Osteocyte (in vitro differentiated cells): Measurements from ENCODE around the gene TRIO. TPM values are rescaled to one million over a fixed set of nuclear protein-coding genes. Genes with fewer than 3 reads are reported as not detected.
A peak's percentile ranks its signal among the peaks of the same experiment; 100 is the strongest.

Experiments used
- DNase-seq: peaks from one replicate; pipeline ENCODE4 v3.0.0; 2021; ENCODE audit warnings: mixed read lengths; ENCODE audit not compliant: unreplicated experiment; ENCODE audit errors: extremely low spot score
- H3K27ac Mint-ChIP-seq: one replicate; pipeline ENCODE4 v1.8.0; 2021; ENCODE audit warnings: mild to moderate bottlenecking, mixed read lengths; ENCODE audit not compliant: unreplicated experiment
- H3K27me3 Mint-ChIP-seq: one replicate; pipeline ENCODE4 v1.8.0; 2021; ENCODE audit warnings: mixed read lengths; ENCODE audit not compliant: unreplicated experiment
- H3K36me3 Mint-ChIP-seq: one replicate; pipeline ENCODE4 v1.8.0; 2021; ENCODE audit warnings: mixed read lengths; ENCODE audit not compliant: unreplicated experiment
- H3K4me1 Mint-ChIP-seq: one replicate; pipeline ENCODE4 v1.8.0; 2021; ENCODE audit warnings: mixed read lengths; ENCODE audit not compliant: unreplicated experiment
- H3K4me3 Mint-ChIP-seq: one replicate; pipeline ENCODE4 v1.8.0; 2021; ENCODE audit warnings: mild to moderate bottlenecking, moderate library complexity, mixed read lengths; ENCODE audit not compliant: unreplicated experiment
- H3K9me3 Mint-ChIP-seq: one replicate; pipeline ENCODE4 v1.8.0; 2021; ENCODE audit warnings: mixed read lengths; ENCODE audit not compliant: unreplicated experiment
- total RNA-seq: library from RNA; stranded (reverse); gene quantifications from 2 replicates; pipeline ENCODE4 v1.2.1, GENCODE V29; 2021
- TF ChIP-seq, protein P1 (sequence below): fragments of 200-600 bp; sonication (generic); IDR thresholded peaks from 2 replicates; pipeline ENCODE4 v1.5.0; 2021; ENCODE audit warnings: antibody characterized with exemption, mild to moderate bottlenecking, moderate library complexity

The TRIO gene
- total RNA-seq, 1 donor from 2014 or later, result 336 TPM

DNA sequence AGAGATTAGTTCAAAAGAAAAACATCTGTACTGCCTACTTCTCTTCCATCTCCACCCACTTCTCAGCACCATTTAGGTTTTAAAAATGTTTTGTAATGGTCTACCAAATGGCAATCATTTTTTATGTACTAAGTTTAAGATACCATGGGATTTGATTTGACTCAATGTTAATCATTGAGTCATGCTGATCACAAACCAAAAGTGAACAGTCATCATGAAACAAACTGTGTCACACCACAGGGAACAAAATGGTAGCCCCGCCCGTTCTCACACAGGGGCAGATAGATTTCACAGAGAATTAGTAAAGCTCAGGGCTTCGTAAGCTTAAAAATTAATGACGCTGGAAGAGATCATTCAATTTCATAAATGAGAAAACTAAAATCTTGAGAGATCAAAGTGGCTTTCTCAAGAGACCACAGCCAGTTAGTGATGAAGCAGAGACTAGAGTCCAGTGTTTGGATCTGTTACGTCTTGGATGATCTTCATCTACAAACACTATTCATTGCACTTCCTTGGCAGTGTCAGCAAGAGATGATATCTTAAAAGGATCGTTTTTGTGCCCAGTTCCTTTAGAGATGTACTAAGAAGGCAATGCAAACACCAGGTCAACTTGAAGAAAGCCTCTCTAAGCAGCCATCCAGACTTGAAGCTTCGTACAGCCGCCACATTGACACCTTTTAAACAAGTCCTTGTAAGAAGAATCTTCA lies 33.9 kb upstream of the TRIO start:
- Mint-ChIP-seq H3K4me1 (peaks cover 31% of the 10 kb centered on the region), H3K4me3 (no peak overlapping the region), H3K9me3 (no peaks in the 10 kb centered on the region), H3K36me3 (no peaks in the 10 kb centered on the region), H3K27ac (peak overlapping the region; percentile 2), H3K27me3 (no peaks in the 10 kb centered on the region)
- TF ChIP-seq, protein P1, sequence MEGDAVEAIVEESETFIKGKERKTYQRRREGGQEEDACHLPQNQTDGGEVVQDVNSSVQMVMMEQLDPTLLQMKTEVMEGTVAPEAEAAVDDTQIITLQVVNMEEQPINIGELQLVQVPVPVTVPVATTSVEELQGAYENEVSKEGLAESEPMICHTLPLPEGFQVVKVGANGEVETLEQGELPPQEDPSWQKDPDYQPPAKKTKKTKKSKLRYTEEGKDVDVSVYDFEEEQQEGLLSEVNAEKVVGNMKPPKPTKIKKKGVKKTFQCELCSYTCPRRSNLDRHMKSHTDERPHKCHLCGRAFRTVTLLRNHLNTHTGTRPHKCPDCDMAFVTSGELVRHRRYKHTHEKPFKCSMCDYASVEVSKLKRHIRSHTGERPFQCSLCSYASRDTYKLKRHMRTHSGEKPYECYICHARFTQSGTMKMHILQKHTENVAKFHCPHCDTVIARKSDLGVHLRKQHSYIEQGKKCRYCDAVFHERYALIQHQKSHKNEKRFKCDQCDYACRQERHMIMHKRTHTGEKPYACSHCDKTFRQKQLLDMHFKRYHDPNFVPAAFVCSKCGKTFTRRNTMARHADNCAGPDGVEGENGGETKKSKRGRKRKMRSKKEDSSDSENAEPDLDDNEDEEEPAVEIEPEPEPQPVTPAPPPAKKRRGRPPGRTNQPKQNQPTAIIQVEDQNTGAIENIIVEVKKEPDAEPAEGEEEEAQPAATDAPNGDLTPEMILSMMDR, result no peak
- no peak for DNase-seq

DNA sequence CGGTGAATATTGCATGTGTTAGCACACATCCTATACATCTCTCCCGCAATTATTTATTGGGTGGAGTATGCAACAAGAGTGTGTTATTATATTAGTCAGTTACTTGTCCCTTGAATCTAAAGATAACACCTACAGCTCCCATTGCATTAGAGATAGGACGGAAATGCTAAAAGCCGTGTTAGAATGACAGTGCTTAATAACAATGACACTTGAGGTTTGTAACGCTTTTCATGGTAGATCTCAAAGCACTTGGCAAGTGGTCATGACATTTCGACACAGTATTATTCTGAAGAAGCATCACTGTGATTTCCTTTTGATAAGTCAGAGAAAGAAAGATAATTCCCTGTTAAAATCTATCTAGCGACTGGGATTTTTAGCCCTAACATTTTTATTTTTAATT lies 33.4 kb upstream of the TRIO start:
- no peaks in the 10 kb centered on the region for H3K9me3 Mint-ChIP-seq
- H3K4me3 Mint-ChIP-seq, result no peak overlapping the region
- H3K4me1 Mint-ChIP-seq, result peaks cover 32% of the 10 kb centered on the region
- no peak overlapping the region for H3K27ac Mint-ChIP-seq
- no peaks in the 10 kb centered on the region for H3K27me3 Mint-ChIP-seq
- TF ChIP-seq, protein P1, result no peak
- DNase-seq, result no peak
- no peaks in the 10 kb centered on the region for H3K36me3 Mint-ChIP-seq

DNA sequence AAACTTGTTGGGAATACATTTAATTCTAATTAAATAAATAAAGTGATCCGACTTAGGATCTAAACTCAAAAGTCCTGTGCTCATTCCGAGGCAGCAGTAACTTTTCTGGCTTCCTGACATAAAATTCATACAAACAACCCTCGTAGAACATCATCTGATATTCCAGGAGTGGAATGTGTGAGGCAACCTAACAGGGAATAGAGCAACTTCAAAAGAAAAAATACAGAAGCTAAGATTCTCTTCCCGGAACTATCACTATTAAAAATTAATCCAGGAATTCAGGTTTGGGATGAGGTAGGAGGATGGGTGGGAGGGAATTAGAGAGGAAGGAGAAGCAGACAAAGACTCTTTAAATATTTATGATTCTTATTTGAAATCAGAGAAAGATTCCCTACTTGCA lies 32.9 kb upstream of the TRIO start:
- H3K4me1 Mint-ChIP-seq, result peaks cover 28% of the 10 kb centered on the region
- no peaks in the 10 kb centered on the region for H3K36me3 Mint-ChIP-seq
- H3K9me3 Mint-ChIP-seq, result no peaks in the 10 kb centered on the region
- H3K27ac Mint-ChIP-seq, result no peak overlapping the region
- H3K27me3 Mint-ChIP-seq, result no peaks in the 10 kb centered on the region
- TF ChIP-seq, protein P1, result no peak
- no peak overlapping the region for H3K4me3 Mint-ChIP-seq
- DNase-seq, result no peak

DNA sequence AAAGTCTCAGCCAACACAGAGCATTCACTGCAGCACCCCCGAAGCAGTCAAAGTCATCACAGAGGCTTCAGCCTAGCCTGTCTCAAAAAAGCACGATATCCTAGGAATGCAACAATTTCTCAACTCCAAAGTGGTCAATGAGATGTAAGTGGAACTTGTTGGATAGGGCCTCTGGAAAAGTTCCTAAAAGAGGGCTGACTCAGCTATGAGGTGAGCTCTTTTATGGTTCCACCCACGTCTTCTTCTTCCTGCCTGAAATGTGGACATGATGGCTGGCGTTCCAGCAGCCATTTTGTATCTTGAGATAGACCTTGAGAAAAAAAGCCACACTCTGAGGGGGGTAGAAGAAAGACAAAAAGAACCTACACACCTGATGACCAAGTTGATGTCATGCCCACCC lies 32.5 kb upstream of the TRIO start:
- Mint-ChIP-seq H3K4me3 (no peak overlapping the region), H3K4me1 (peaks cover 24% of the 10 kb centered on the region), H3K36me3 (no peaks in the 10 kb centered on the region), H3K9me3 (no peaks in the 10 kb centered on the region), H3K27ac (no peak overlapping the region), H3K27me3 (no peaks in the 10 kb centered on the region)
- TF ChIP-seq, protein P1, result no peak
- no peak for DNase-seq

DNA sequence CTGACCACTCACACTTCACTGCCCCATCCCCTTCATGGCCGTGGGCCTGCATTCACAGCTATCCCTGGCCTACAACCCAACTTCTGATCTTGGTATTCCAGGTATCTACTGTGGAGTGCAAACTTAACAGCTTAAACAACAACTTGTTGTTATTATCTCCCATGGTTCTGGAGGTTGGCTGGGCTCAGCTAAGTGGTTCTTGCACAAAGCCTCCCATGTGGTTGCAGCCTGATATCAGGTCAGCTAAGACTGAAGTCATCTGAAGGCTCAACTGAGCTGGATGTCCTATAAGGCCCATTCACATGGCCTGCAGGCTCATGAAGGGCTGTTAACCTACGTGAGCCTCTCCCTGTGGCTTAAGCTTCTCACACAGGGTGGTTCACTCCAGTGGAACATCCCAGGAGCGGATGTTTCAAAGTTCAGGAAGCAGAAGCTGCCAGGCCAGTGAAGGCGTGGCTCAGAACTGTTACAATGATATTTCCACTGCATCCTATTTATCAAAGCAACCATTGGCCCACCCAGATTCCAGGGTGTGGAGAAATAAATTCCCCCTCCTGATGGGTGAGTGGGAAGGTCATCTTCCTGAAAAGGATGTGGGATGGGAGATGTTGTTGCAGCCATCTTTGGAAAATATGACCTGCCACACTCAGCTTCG lies 30.0 kb upstream of the TRIO start:
- Mint-ChIP-seq H3K36me3 (no peaks in the 10 kb centered on the region), H3K9me3 (no peaks in the 10 kb centered on the region), H3K27ac (no peak overlapping the region), H3K27me3 (no peaks in the 10 kb centered on the region), H3K4me3 (no peak overlapping the region), H3K4me1 (peaks cover 13% of the 10 kb centered on the region)
- no peak for DNase-seq
- TF ChIP-seq, protein P1, result no peak
